ENCODE results near the gene MPO. TPM values are rescaled to one million over a fixed set of nuclear protein-coding genes. Genes with fewer than 3 reads are reported as not detected.
A peak's percentile ranks its signal among the peaks of the same experiment; 100 is the strongest.

The MPO gene
- total RNA-seq, 1 donor from 2014 or later = not detected

GRCh38 chr17:58321571-58322525, 41.1 kb upstream of the MPO start:
- Mint-ChIP-seq H3K27ac (no peak overlapping the region), H3K4me1 (ENCODE audit: low read depth) (peaks cover 6% of the 10 kb centered on the region)

GRCh38 chr17:58320570-58321323, 40.0 kb upstream of the MPO start:
- Mint-ChIP-seq H3K4me3 (ENCODE audit: low read depth) (no peak overlapping the region), H3K27ac (no peak overlapping the region), H3K9me3 (ENCODE audit: low read depth) (no peaks in the 10 kb centered on the region), H3K36me3 (ENCODE audit: insufficient read depth) (peaks cover 13% of the 10 kb centered on the region), H3K27me3 (no peaks in the 10 kb centered on the region), H3K4me1 (ENCODE audit: low read depth) (peaks cover 6% of the 10 kb centered on the region)
- DNase-seq (ENCODE audit: low spot score, unreplicated experiment) = no peak
- TF ChIP-seq CTCF (IDR thresholded peaks at IDR 0.05; ENCODE audit: unreplicated experiment) = no peak

More at GRCh38 chr17:58321571-58322525, 41.1 kb upstream of the MPO start:
- H3K4me3 Mint-ChIP-seq (ENCODE audit: low read depth) = peak overlapping the region; percentile 24
- peaks cover 13% of the 10 kb centered on the region for H3K36me3 Mint-ChIP-seq (ENCODE audit: insufficient read depth)
- no peak for DNase-seq (ENCODE audit: low spot score, unreplicated experiment)
- no peaks in the 10 kb centered on the region for H3K9me3 Mint-ChIP-seq (ENCODE audit: low read depth)
- no peaks in the 10 kb centered on the region for H3K27me3 Mint-ChIP-seq
- no peak for TF ChIP-seq CTCF (IDR thresholded peaks at IDR 0.05; ENCODE audit: unreplicated experiment)

DNA sequence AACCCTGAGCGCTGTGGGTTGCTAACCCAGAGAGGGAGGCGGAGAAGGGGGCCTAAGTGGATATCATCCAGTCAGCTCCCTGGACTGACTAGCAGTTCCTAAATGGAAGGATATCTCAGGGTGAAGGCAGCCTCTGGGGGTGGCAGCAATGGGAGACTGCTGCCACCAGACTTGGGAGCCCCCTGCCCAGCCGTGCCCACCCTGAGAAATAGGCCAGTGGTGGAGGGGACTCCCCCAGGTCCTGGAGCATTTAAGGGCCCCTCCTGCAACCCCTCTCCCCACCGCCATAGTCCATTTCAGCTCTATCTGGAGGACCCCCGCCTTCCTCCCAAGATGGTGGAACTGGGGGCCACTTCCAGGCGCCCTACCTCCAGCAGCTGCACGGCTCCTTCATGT, 39.4 kb upstream of the MPO start:
- Mint-ChIP-seq H3K4me3 (ENCODE audit: low read depth) (no peak overlapping the region), H3K4me1 (ENCODE audit: low read depth) (peaks cover 5% of the 10 kb centered on the region), H3K27ac (no peak overlapping the region), H3K27me3 (no peaks in the 10 kb centered on the region), H3K9me3 (ENCODE audit: low read depth) (no peaks in the 10 kb centered on the region), H3K36me3 (ENCODE audit: insufficient read depth) (peaks cover 13% of the 10 kb centered on the region)
- no peak for TF ChIP-seq CTCF (IDR thresholded peaks at IDR 0.05; ENCODE audit: unreplicated experiment)
- no peak for DNase-seq (ENCODE audit: low spot score, unreplicated experiment)

GRCh38 chr17:58319173-58320162, 38.7 kb upstream of the MPO start:
- no peak for DNase-seq (ENCODE audit: low spot score, unreplicated experiment)
- Mint-ChIP-seq H3K4me3 (ENCODE audit: low read depth) (no peak overlapping the region), H3K9me3 (ENCODE audit: low read depth) (no peaks in the 10 kb centered on the region), H3K27me3 (no peaks in the 10 kb centered on the region), H3K4me1 (ENCODE audit: low read depth) (peaks cover 3% of the 10 kb centered on the region), H3K27ac (no peak overlapping the region), H3K36me3 (ENCODE audit: insufficient read depth) (peaks cover 13% of the 10 kb centered on the region)
- no peak for TF ChIP-seq CTCF (IDR thresholded peaks at IDR 0.05; ENCODE audit: unreplicated experiment)
